ENCODE results near the gene GRB2. TPM values are rescaled to one million over a fixed set of nuclear protein-coding genes. Genes with fewer than 3 reads are reported as not detected.
A peak's percentile ranks its signal among the peaks of the same experiment; 100 is the strongest.

GRB2 gene
- total RNA-seq, 1 experiment from 2014 or later, result 79.7 TPM

- intact Hi-C loops (cut with micrococcal nuclease; ENCODE audit: unreplicated experiment), result loop anchor here (5.0 kb wide), 1 partner anchor 298 kb away; no protein-coding TSS in a partner anchor
- BruUV-seq (replicated peaks), result no TSS peak
These were observed 4.7 kb upstream of the GRB2 start for GRCh38 chr17:75410141-75410540.

GRCh38 chr17:75407655-75408352 is 2.3 kb upstream of the GRB2 start:
- Mint-ChIP-seq H3K4me3 (ENCODE audit: low read depth, unreplicated experiment) (no peak overlapping the region), H3K27ac (ENCODE audit: unreplicated experiment) (no peak overlapping the region), H3K9me3 (ENCODE audit: low read depth, unreplicated experiment) (no peaks in the 10 kb centered on the region), H3K4me1 (ENCODE audit: low read depth, unreplicated experiment) (peaks cover 13% of the 10 kb centered on the region), H3K36me3 (ENCODE audit: insufficient read depth, unreplicated experiment) (peaks cover 27% of the 10 kb centered on the region), H3K27me3 (ENCODE audit: unreplicated experiment) (peaks cover 53% of the 10 kb centered on the region)
- no TSS peak for BruUV-seq (replicated peaks)
- TF ChIP-seq CTCF (IDR thresholded peaks at IDR 0.05; ENCODE audit: unreplicated experiment), result no peak
- CTCF ChIA-PET, result no interaction called here
- no peak for DNase-seq
- intact Hi-C loops (cut with micrococcal nuclease; ENCODE audit: unreplicated experiment), result no loop called here

More at GRCh38 chr17:75410141-75410540, 4.7 kb upstream of the GRB2 start:
- no peak for DNase-seq
- Mint-ChIP-seq H3K27me3 (ENCODE audit: unreplicated experiment) (peaks cover 73% of the 10 kb centered on the region), H3K27ac (ENCODE audit: unreplicated experiment) (no peak overlapping the region), H3K4me3 (ENCODE audit: low read depth, unreplicated experiment) (no peak overlapping the region), H3K4me1 (ENCODE audit: low read depth, unreplicated experiment) (peaks cover 13% of the 10 kb centered on the region), H3K36me3 (ENCODE audit: insufficient read depth, unreplicated experiment) (peaks cover 14% of the 10 kb centered on the region), H3K9me3 (ENCODE audit: low read depth, unreplicated experiment) (no peaks in the 10 kb centered on the region)
- CTCF ChIA-PET, result interaction anchor here (0.6 kb wide), 1 partner anchor 23 kb away, joined by 3 read pairs; no protein-coding TSS in a partner anchor
- TF ChIP-seq CTCF (IDR thresholded peaks at IDR 0.05; ENCODE audit: unreplicated experiment), result no peak

GRCh38 chr17:75406222-75406615 is 741 bp upstream of the GRB2 start:
- peaks cover 13% of the 10 kb centered on the region for H3K4me1 Mint-ChIP-seq (ENCODE audit: low read depth, unreplicated experiment)
- H3K27me3 Mint-ChIP-seq (ENCODE audit: unreplicated experiment), result peaks cover 45% of the 10 kb centered on the region
- TF ChIP-seq CTCF (IDR thresholded peaks at IDR 0.05; ENCODE audit: unreplicated experiment), result no peak
- CTCF ChIA-PET, result interaction anchor here (0.7 to 2.1 kb wide), 8 partner anchors 9 to 136 kb away, joined by 3 to 16 read pairs (median 8); partner anchors contain the start of genes MIF4GD, SLC25A19 and TSEN54
- H3K9me3 Mint-ChIP-seq (ENCODE audit: low read depth, unreplicated experiment), result no peaks in the 10 kb centered on the region
- intact Hi-C loops (cut with micrococcal nuclease; ENCODE audit: unreplicated experiment), result no loop called here
- no TSS peak for BruUV-seq (replicated peaks)
- H3K36me3 Mint-ChIP-seq (ENCODE audit: insufficient read depth, unreplicated experiment), result peaks cover 27% of the 10 kb centered on the region
- peak overlapping the region; percentile 38 for H3K27ac Mint-ChIP-seq (ENCODE audit: unreplicated experiment)
- no peak for DNase-seq
- H3K4me3 Mint-ChIP-seq (ENCODE audit: low read depth, unreplicated experiment), result peak overlapping the region; percentile 73

GRCh38 chr17:75404731-75405364 is 630 bp downstream of the GRB2 start:
- Mint-ChIP-seq H3K27me3 (ENCODE audit: unreplicated experiment) (peaks cover 31% of the 10 kb centered on the region), H3K4me1 (ENCODE audit: low read depth, unreplicated experiment) (peaks cover 13% of the 10 kb centered on the region), H3K9me3 (ENCODE audit: low read depth, unreplicated experiment) (no peaks in the 10 kb centered on the region), H3K36me3 (ENCODE audit: insufficient read depth, unreplicated experiment) (peaks cover 35% of the 10 kb centered on the region), H3K4me3 (ENCODE audit: low read depth, unreplicated experiment) (peak overlapping the region; percentile 73), H3K27ac (ENCODE audit: unreplicated experiment) (peak overlapping the region; percentile 55)
- peak; percentile 30 for DNase-seq
- intact Hi-C loops (cut with micrococcal nuclease; ENCODE audit: unreplicated experiment), result loop anchor here (1.0 kb wide), 1 partner anchor 82 kb away; no protein-coding TSS in a partner anchor
- TF ChIP-seq CTCF (IDR thresholded peaks at IDR 0.05; ENCODE audit: unreplicated experiment), result no peak
- CTCF ChIA-PET, result interaction anchor here (0.6 to 2.1 kb wide), 4 partner anchors 11 to 206 kb away, joined by 3 to 16 read pairs (median 10); partner anchors contain the start of gene SLC25A19
- no TSS peak for BruUV-seq (replicated peaks)
